GM21360 (cell line): ENCODE measurements around the gene ADAMTS17.

Experiments used
- ATAC-seq: cut with Tn5 transposase; IDR thresholded peaks from one replicate; pipeline ENCODE4 v1.9.1; 2021; ENCODE audit warnings: mild to moderate bottlenecking, moderate library complexity; ENCODE audit not compliant: unreplicated experiment

The ADAMTS17 gene

GRCh38 chr15:100227781-100228180, 114.0 kb downstream of the ADAMTS17 start:
- ATAC-seq: no peak

DNA sequence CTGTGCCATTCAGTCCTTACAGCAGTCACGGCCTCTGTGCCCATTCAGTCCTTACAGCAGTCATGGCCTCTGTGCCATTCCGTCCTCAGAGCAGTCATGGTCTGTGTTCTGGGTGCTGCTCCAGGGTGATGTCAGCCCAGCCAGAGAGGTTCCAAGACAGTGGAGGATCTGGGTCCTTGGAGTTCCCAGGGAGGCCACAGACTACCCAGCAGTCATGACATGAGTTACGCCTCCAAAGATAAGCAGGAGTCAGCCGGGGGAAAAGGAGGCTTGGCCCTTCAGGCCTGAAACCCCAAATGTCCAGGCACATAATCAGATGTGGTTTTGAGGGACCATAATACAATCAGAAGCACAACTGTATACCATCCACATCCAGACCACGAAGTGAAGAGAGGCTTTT, 115.7 kb downstream of the ADAMTS17 start:
- ATAC-seq: no peak

DNA sequence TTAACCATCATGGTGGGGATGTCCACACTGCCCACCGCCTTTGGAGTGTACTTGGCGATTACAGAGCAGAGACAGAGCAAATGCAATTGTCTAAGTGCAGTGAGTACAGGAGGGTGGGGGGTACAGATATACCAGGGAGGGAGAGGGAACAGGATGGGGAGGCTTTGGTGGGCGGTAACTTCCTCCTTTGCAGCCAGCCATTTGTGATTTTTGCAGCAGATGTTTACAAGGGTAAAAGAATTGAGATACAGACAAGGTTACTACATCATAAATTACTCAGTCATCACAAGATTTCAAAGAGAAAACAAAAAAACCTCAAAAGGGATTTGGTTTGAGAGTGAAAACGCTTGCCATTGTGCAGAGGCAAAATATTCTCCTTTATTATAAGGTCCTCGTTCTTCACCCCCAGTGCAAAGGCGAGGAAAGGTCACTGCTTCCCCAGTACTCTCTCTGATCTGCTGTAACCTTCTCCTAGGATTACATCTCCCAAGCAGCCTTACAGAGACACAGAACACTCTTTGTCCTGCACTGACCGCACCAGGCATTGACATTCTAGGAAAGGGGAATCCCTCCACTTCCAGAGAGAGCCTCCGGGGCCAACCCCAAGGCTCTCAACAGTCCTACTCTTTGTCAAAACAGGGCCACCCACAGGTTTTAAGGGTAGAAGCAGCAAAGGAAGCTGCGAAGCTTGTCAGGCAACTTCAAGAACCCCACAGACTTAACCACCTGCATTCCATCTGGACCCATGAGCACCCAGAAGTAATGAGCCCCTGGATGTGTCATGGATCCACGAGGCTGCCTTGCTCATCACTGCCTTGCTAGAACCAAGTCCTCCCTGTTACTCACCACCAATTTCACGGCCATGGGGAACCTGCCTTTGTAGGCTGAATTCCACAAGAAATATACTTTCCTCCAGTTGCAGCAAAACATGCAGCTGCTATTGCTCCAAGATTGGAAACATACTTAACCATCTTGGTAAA, 117.3 kb downstream of the ADAMTS17 start:
- ATAC-seq: no peak

- ATAC-seq: no peak
Observed at GRCh38 chr15:100222349-100222715, 119.4 kb downstream of the ADAMTS17 start.

- no peak for ATAC-seq
Observed at GRCh38 chr15:100221471-100222348, 120.1 kb downstream of the ADAMTS17 start.

- ATAC-seq: no peak
Observed at GRCh38 chr15:100220058-100220768, 121.6 kb downstream of the ADAMTS17 start.

DNA sequence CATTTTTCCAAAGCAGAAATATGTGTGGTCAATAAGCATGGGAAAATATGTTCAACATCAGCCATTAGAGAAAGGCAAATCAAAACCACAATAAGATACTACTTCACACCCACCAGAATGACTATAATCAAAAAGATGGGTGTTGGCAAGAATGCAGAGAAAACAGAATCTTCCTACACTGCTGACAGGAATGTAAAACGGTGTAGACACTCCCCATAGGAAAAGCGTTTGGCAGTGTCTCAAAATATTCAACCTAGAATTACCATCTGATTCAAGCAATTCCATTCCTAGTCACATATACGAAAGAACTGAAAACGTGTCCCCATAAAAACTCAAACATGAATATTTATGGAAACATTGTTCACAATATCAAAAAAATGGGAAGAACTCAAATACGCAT, 123.3 kb downstream of the ADAMTS17 start:
- ATAC-seq: no peak

GRCh38 chr15:100216182-100216581, 125.6 kb downstream of the ADAMTS17 start:
- ATAC-seq: no peak

DNA sequence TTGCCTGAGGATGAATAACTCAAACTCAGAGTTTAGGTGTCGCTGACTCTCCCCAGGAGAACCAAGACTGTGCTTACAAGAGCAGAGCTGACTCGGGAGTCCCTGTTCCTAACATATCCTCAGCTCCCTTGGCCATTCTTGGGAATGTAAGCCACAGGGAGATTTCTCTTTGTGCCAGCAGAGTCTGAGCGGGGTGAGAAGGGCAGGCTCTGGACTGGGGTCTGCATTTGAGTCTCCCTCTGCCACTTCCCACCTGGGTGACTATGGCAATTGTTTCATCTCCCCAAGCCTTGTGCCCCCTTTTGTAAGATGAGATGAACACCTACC, 126.0 kb downstream of the ADAMTS17 start:
- ATAC-seq: no peak

GRCh38 chr15:100215031-100215842, 126.5 kb downstream of the ADAMTS17 start:
- no peak for ATAC-seq

DNA sequence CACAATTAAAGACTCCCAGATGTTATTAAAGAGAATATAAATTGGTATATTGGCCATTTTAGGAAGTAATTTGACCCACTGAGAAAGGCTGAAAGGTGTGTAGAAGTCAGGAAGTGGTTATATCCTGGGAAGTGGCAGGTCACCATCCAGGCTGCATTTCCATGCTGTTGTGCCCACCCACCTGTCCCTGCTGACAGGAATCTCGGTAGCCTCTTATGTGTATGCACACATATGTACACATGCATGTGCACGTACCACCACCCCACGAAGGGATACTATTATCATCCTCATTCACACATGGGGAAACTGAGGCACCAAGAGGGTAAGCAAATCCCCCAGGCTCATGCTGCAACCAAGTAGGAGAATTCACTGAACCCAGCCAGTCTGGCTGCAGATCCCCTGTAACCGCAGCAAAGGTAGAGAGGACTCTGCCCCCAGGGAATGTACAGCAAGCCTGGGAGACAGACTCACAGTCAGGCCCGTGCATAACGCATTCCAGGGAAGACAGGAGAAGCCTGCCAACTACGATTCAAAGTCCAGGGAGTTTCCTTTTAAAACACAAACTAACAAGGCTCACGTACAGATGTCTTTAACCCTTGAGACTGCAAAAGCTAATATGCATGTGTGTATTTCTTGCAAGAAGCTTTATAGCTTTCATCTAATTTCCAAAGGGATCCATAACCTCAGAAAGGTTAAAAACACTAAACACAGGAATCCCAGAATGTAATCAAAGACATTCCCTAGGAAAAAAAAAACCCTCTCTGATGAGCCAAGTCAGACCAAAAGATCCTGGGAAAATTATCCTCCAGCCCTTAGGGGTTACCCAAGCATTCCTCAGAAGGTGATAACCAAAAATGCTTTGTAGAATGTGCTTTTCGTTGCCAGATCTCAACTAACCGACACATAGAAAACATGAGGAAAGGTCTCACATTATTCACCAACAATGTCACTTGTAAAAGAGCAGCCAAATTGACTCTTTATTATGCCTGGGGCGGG, 129.6 kb downstream of the ADAMTS17 start:
- ATAC-seq: no peak

DNA sequence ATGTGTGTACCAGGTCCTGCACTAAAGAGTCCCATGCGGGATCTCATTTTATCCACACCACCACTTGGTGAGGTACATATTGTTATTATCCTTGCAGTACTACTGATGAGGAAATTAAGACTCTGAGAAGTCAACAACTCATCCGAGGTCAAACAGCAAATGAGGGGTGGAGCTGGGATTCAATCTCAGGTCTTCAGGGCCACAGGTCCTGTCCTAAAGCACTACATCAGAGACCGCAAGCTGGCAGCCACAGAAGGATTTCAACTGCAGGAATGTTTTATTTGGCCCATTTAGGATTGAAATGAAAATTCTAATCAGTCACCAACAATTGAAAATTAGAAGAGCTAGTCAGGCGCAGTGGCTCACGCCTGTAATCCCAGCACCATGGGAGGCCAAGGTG, 131.4 kb downstream of the ADAMTS17 start:
- ATAC-seq: no peak

DNA sequence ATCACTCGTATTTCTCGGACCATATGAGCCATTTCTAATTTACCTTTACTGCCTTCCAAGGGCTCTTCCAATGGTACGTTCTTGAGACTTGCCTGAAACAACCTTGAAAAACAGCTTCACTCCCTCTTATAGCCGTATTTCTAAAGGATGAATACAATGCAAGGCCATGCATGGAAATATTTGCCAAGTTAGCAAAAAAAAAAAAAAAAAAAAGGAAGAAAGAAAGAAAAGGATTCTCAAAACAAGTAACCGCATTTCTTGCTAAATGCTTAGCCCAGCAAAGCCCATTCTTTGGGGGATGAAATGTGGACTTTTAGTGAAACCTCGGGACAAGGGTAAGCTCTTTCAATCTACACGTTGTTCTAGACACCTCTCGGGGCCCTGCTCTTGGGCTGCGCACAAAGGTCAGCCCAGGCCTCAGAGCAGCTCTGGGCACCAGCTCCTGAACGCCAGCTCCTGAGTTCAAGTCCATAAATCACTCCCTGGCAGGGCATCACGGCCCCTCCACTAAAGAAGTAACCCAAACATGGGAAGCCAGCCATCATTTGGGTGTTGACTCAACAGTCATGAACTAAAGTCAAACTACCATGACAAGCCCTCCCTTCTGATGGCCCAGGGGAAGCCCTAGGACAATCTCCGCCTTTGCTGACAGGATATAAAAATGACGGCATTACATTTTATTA, 132.7 kb downstream of the ADAMTS17 start:
- no peak for ATAC-seq

DNA sequence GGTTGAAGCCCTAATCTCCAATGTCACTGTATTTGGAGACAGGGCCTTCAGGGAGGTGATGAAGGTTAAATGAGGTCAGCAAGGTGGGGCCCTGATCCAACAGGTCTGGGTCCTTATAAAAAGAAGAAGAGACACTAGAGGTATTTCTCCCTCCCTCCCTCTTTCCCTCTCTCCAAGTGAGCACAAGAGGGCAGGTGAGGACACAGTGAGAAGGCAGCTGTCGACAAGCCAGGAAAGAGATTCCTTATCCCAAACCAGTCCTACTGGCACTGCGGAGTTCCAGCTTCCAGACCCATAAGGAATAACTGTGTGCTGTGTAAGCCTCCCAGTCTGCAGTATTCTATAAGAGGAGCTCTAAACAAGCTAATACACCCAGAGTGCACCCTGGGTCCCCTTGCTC, 134.7 kb downstream of the ADAMTS17 start:
- no peak for ATAC-seq

- ATAC-seq: no peak
Observed at GRCh38 chr15:100206643-100207042, 135.1 kb downstream of the ADAMTS17 start.

DNA sequence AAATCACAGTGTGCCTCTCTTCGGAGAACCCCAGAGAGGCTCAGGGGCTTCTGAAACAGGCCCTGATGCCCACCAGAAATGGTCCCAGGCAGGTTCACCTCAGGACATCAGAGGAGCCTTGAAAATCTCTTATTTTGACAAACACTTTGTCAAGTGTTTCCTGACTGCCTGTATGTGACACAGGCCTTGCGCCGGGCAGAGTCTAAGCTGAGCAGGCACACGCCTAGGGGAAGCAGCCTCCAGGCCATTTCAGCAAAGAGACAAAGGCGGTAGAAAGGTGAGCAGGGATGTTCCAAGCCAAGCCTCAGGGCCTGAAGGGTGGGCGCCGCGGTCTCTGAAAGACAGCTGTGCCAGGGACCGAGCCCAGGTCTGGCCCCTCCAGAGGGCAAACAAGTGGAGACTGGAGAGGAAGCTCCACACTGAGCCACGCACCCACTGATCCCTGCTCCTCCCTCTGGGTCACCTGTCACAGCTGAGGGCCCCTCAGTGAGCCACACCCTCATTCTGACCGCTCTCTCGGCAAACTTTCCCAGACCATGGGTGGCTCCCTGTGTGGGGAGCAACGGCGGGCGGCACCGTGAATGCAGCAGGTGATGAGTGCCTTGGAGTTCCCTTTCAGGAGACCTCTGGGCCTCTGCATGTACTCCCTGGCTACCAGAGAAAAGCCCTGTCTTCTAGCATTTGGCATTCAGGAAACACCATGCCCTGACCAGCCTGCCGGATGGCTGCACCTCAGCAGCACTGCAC, 136.1 kb downstream of the ADAMTS17 start:
- ATAC-seq: no peak

GRCh38 chr15:100204771-100205170, 137.0 kb downstream of the ADAMTS17 start:
- no peak for ATAC-seq

DNA sequence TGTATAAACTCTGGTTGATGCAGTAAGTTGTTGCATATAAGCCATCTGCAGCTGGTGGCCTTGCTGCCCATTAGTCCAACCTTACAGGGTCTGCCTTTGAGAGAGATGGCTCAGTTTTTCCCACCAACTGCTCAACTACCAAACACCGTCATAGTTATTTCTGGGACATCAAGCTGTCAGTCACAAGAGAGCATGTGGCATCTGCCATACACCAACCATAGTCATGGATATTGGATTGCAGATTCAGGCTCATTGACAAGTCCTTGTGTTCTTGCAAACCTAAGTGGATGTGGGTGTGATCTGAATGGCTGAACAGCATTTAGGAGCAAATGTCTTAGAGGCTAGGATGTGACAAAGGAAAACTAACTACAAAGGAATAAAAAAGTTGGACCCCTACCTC, 137.6 kb downstream of the ADAMTS17 start:
- no peak for ATAC-seq
